Activated CD4-positive, CD25-positive, alpha-beta regulatory T cell treated with anti-CD3 and anti-CD28 coated beads, Interleukin-2, amount 50 U/mL, for 16 hours (primary cell): ENCODE data around the gene GOLGA6A.
A peak's percentile ranks its signal among the peaks of the same experiment; 100 is the strongest.
"Not testable (repeated sequence)": the region's sequence is repeated elsewhere in the genome, so short reads cannot be mapped to it uniquely, and the experiment has no call there.

ENCODE experiments used
- DNase-seq: peaks from one replicate; pipeline ENCODE4 v3.0.0-alpha.2; 2020; ENCODE audit warnings: low read depth, low spot score

GOLGA6A gene

GRCh38 chr15:74082450-74082849 lies at the start of gene GOLGA6A:
Gene GOLGA6A (minus strand): TSS chr15:74082550. CDS start chr15:74082509, 41 bp downstream.
- not testable (repeated sequence) for DNase-seq

GRCh38 chr15:74131628-74132413 lies 49.5 kb upstream of the GOLGA6A start:
- DNase-seq: no peak

- no peak for DNase-seq
Measured at GRCh38 chr15:74130849-74131627, 48.7 kb upstream of the GOLGA6A start.

GRCh38 chr15:74130155-74130848 lies 48.0 kb upstream of the GOLGA6A start, which contains the start of gene ISLR2:
Gene ISLR2 (plus strand): TSS chr15:74130586. CDS start chr15:74132755, 2,169 bp downstream.
- DNase-seq: no peak

- DNase-seq: no peak
Measured at GRCh38 chr15:74129586-74130154, 47.3 kb upstream of the GOLGA6A start.

- DNase-seq: no peak
Measured at GRCh38 chr15:74128785-74129585, 46.6 kb upstream of the GOLGA6A start.

- DNase-seq: no peak
Measured at GRCh38 chr15:74127954-74128784, 45.8 kb upstream of the GOLGA6A start.

GRCh38 chr15:74127255-74127953 lies 45.1 kb upstream of the GOLGA6A start:
- DNase-seq: peak; percentile 61

GRCh38 chr15:74124759-74125158 lies 42.4 kb upstream of the GOLGA6A start:
- DNase-seq: no peak

GRCh38 chr15:74124196-74124595 lies 41.8 kb upstream of the GOLGA6A start:
- no peak for DNase-seq

- no peak for DNase-seq
Measured at GRCh38 chr15:74123658-74124057, 41.3 kb upstream of the GOLGA6A start.

- no peak for DNase-seq
Measured at GRCh38 chr15:74123131-74123429, 40.7 kb upstream of the GOLGA6A start.

GRCh38 chr15:74122403-74123130 lies 40.2 kb upstream of the GOLGA6A start:
- DNase-seq: no peak

- no peak for DNase-seq
Measured at GRCh38 chr15:74121858-74122257, 39.5 kb upstream of the GOLGA6A start.

- no peak for DNase-seq
Measured at GRCh38 chr15:74121039-74121438, 38.7 kb upstream of the GOLGA6A start.

GRCh38 chr15:74120426-74120825 lies 38.1 kb upstream of the GOLGA6A start:
- DNase-seq: no peak

- DNase-seq: no peak
Measured at GRCh38 chr15:74109713-74110112, 27.4 kb upstream of the GOLGA6A start.

- DNase-seq: not testable (repeated sequence)
Measured at GRCh38 chr15:74108611-74109010, 26.3 kb upstream of the GOLGA6A start.

- DNase-seq: no peak
Measured at GRCh38 chr15:74108111-74108510, 25.8 kb upstream of the GOLGA6A start.
